Caco-2 (cell line): ENCODE data around the gene ARL14. TPM values are rescaled to one million over a fixed set of nuclear protein-coding genes. Genes with fewer than 3 reads are reported as not detected.

Experiments
- BruUV-seq: library from RNA; stranded (reverse); fragments of 400-500 nt; replicated peaks from 2 replicates; lab custom pipeline; 2021; lab: Mats Ljungman, UMichigan
- CTCF ChIA-PET: fragments of 300-600 bp; sonication (Branson Sonifier 250); formaldehyde crosslinking; loops from one replicate; lab custom pipeline; 2022; ENCODE audit warnings: antibody characterized with exemption; lab: Charles Lee
- POLR2A ChIA-PET: fragments of 300-600 bp; sonication (Branson Sonifier 250); formaldehyde crosslinking; loops from one replicate; lab custom pipeline; 2022; ENCODE audit warnings: antibody characterized with exemption; lab: Charles Lee
- DNase-seq, 2 experiments: peaks; one replicate each; pipeline versions ENCODE4 v3.0.0 to v3.0.0-alpha.2; 2020 to 2022
- H3K27me3 ChIP-seq: replicated peaks from 2 replicates; pipeline ENCODE4 v1.6.0; 2011; ENCODE audit warnings: low read length; ENCODE audit not compliant: control insufficient read depth, insufficient read depth
- H3K36me3 ChIP-seq: 2 replicates; pipeline ENCODE4 v1.5.1; 2011; ENCODE audit warnings: low read length; ENCODE audit not compliant: control insufficient read depth, insufficient read depth
- H3K4me1 ChIP-seq: fragments of 250-450 bp; sonication (Bioruptor Pico); 2 replicates; pipeline ENCODE4 v1.5.1; 2020; ENCODE audit warnings: mild to moderate bottlenecking
- H3K4me3 ChIP-seq: 2 replicates; pipeline ENCODE4 v1.5.1; 2011; ENCODE audit warnings: low read depth, mild to moderate bottlenecking, control low read depth, low read length
- H3K9me3 ChIP-seq: fragments of 250-450 bp; sonication (Bioruptor Pico); 2 replicates; pipeline ENCODE4 v1.5.1; 2020; ENCODE audit warnings: mild to moderate bottlenecking, moderate library complexity
- H3K27ac Mint-ChIP-seq: one replicate; pipeline ENCODE4 v1.8.0; 2022; ENCODE audit warnings: mixed read lengths; ENCODE audit not compliant: unreplicated experiment
- H3K27me3 Mint-ChIP-seq: one replicate; pipeline ENCODE4 v1.8.0; 2022; ENCODE audit warnings: mixed read lengths; ENCODE audit not compliant: insufficient read depth, unreplicated experiment
- H3K36me3 Mint-ChIP-seq: one replicate; pipeline ENCODE4 v1.8.0; 2022; ENCODE audit warnings: mild to moderate bottlenecking, mixed read lengths; ENCODE audit not compliant: insufficient read depth, unreplicated experiment
- H3K4me1 Mint-ChIP-seq: one replicate; pipeline ENCODE4 v1.8.0; 2022; ENCODE audit warnings: low read depth, mixed read lengths; ENCODE audit not compliant: unreplicated experiment
- H3K4me3 Mint-ChIP-seq: one replicate; pipeline ENCODE4 v1.8.0; 2022; ENCODE audit warnings: mild to moderate bottlenecking, moderate library complexity, mixed read lengths; ENCODE audit not compliant: unreplicated experiment
- H3K9me3 Mint-ChIP-seq: one replicate; pipeline ENCODE4 v1.8.0; 2022; ENCODE audit warnings: mixed read lengths; ENCODE audit not compliant: unreplicated experiment
- CTCF ChIP-seq, 2 experiments: fragments of 200-600 bp in 1 of 2; IDR thresholded peaks; 1 replicate in 1 of 2; 2 replicates in 1 of 2; pipeline versions ENCODE4 v1.5.1 to v1.8.0; 2011 to 2022; ENCODE audit warnings: antibody characterized with exemption in 1 of 2, control low read depth in 1 of 2, inconsistent platforms in 1 of 2, low read depth in 1 of 2, low read length in 1 of 2, mild to moderate bottlenecking in 1 of 2, moderate library complexity in 1 of 2; ENCODE audit not compliant: insufficient read depth in 1 of 2, severe bottlenecking in 1 of 2, unreplicated experiment in 1 of 2
- intact Hi-C: fragments of 100-400 bp; cut with micrococcal nuclease; formaldehyde crosslinking; loops from one replicate; pipeline ENCODE4 v1.10.0; 2022; ENCODE audit not compliant: unreplicated experiment
- total RNA-seq: library from RNA; stranded (reverse); gene quantifications from 2 replicates; pipeline ENCODE4 v1.2.3, GENCODE V29; 2022

Gene ARL14
- total RNA-seq, 1 experiment from 2014 or later = 0.84 TPM

- no peaks in the 10 kb centered on the region for H3K36me3 Mint-ChIP-seq
- no peak for TF ChIP-seq CTCF (IDR thresholded peaks at IDR 0.05; ENCODE audit: insufficient read depth in 1 of 2, low read depth in 1 of 2, low read length in 1 of 2, severe bottlenecking in 1 of 2, unreplicated experiment in 1 of 2)
- H3K27ac Mint-ChIP-seq = no peak overlapping the region
- H3K9me3 Mint-ChIP-seq = no peaks in the 10 kb centered on the region
- no peak overlapping the region for H3K4me3 ChIP-seq
- H3K27me3 Mint-ChIP-seq = no peaks in the 10 kb centered on the region
- H3K9me3 ChIP-seq = no peaks in the 10 kb centered on the region
- no peaks in the 10 kb centered on the region for H3K4me1 ChIP-seq
- ChIA-PET POLR2A (no interaction called here), CTCF (no interaction called here)
- H3K4me1 Mint-ChIP-seq = no peaks in the 10 kb centered on the region
- no peaks in the 10 kb centered on the region for H3K36me3 ChIP-seq
- BruUV-seq = no TSS peak
- intact Hi-C loops = no loop called here
- no peak for DNase-seq
- H3K4me3 Mint-ChIP-seq = no peak overlapping the region
- H3K27me3 ChIP-seq = no peaks in the 10 kb centered on the region
Measured at GRCh38 chr3:160648701-160649100, 28.3 kb upstream of the ARL14 start.

- Histone ChIP-seq H3K4me1 (no peaks in the 10 kb centered on the region), H3K9me3 (no peaks in the 10 kb centered on the region), H3K4me3 (no peak overlapping the region), H3K27me3 (no peaks in the 10 kb centered on the region), H3K36me3 (no peaks in the 10 kb centered on the region)
- TF ChIP-seq CTCF (IDR thresholded peaks at IDR 0.05; ENCODE audit: insufficient read depth in 1 of 2, low read depth in 1 of 2, low read length in 1 of 2, severe bottlenecking in 1 of 2, unreplicated experiment in 1 of 2) = no peak
- no TSS peak for BruUV-seq
- H3K4me3 Mint-ChIP-seq = no peak overlapping the region
- intact Hi-C loops = no loop called here
- ChIA-PET POLR2A (no interaction called here), CTCF (no interaction called here)
- H3K36me3 Mint-ChIP-seq = no peaks in the 10 kb centered on the region
- DNase-seq = no peak
- no peaks in the 10 kb centered on the region for H3K9me3 Mint-ChIP-seq
- H3K27ac Mint-ChIP-seq = no peak overlapping the region
- H3K4me1 Mint-ChIP-seq = no peaks in the 10 kb centered on the region
- no peaks in the 10 kb centered on the region for H3K27me3 Mint-ChIP-seq
Measured at GRCh38 chr3:160649596-160649995, 27.4 kb upstream of the ARL14 start.

- Mint-ChIP-seq H3K4me1 (no peaks in the 10 kb centered on the region), H3K9me3 (no peaks in the 10 kb centered on the region), H3K4me3 (no peak overlapping the region), H3K36me3 (no peaks in the 10 kb centered on the region), H3K27me3 (peaks cover 4% of the 10 kb centered on the region), H3K27ac (no peak overlapping the region)
- no peaks in the 10 kb centered on the region for H3K36me3 ChIP-seq
- H3K27me3 ChIP-seq = no peaks in the 10 kb centered on the region
- ChIA-PET POLR2A (no interaction called here), CTCF (no interaction called here)
- TF ChIP-seq CTCF (IDR thresholded peaks at IDR 0.05; ENCODE audit: insufficient read depth in 1 of 2, low read depth in 1 of 2, low read length in 1 of 2, severe bottlenecking in 1 of 2, unreplicated experiment in 1 of 2) = peak in 1 of 2 experiments; percentile 9
- no peaks in the 10 kb centered on the region for H3K9me3 ChIP-seq
- no peak overlapping the region for H3K4me3 ChIP-seq
- no peaks in the 10 kb centered on the region for H3K4me1 ChIP-seq
- DNase-seq = no peak
- BruUV-seq = no TSS peak
- intact Hi-C loops = no loop called here
Measured at GRCh38 chr3:160653512-160653911, 23.4 kb upstream of the ARL14 start.
